ENCODE data around the gene PRR30. TPM values are rescaled to one million over a fixed set of nuclear protein-coding genes. Genes with fewer than 3 reads are reported as not detected.

Gene PRR30
- total RNA-seq, 1 donor = not detected

DNA sequence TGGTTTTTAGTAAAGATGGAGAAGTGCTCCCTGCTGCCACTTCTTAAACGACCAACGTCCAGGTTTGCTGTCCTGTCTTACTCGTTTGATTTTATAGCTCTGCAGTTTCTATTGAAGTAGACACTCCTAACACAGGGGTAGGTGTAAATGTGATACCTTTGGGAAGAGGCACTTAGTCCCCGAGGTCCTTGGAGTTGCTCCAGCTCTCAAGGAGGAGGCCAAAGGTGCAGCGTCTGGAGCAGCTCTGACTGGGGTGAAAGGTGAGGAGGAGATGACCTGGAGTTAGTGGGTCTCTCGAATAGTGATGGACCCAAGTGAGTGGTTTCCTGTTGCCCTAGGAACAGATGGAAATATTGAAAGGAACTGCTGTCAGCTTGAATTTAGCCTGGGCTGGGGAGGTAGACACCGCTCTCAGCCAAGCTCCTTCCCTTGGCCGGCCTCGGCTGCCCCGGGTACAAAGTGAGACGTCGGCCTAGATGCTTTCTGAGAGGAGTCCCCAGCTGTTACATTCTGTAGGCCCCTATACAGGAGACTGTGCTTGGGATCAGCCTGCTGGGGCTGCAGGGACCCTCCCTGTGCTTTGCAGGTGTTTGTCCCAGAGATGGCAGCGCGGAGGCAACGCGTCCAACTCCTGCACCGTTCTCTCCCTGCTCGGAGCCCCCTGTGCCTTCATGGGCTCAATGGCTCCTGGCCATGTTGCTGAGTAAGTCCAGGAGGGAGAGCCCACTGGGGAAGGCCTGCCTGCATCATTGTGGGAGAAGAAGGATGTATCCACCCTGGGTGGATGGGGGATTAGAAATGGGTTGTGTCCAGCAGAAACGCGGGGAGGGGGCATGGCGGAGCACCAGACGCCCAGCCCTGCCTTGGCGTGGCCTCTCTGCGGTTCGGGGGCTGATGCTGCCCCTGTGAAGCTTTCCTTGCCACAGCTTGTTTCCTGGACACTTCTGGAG is 47.2 kb downstream of the PRR30 start:
- TF ChIP-seq, protein P1, sequence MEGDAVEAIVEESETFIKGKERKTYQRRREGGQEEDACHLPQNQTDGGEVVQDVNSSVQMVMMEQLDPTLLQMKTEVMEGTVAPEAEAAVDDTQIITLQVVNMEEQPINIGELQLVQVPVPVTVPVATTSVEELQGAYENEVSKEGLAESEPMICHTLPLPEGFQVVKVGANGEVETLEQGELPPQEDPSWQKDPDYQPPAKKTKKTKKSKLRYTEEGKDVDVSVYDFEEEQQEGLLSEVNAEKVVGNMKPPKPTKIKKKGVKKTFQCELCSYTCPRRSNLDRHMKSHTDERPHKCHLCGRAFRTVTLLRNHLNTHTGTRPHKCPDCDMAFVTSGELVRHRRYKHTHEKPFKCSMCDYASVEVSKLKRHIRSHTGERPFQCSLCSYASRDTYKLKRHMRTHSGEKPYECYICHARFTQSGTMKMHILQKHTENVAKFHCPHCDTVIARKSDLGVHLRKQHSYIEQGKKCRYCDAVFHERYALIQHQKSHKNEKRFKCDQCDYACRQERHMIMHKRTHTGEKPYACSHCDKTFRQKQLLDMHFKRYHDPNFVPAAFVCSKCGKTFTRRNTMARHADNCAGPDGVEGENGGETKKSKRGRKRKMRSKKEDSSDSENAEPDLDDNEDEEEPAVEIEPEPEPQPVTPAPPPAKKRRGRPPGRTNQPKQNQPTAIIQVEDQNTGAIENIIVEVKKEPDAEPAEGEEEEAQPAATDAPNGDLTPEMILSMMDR (IDR thresholded peaks at IDR 0.05; ENCODE audit: insufficient read depth, low read length) = no peak
- H3K4me3 ChIP-seq (ENCODE audit: low read depth, low read length) = no peak overlapping the region
- DNase-seq (ENCODE audit: low read depth) = no peak

DNA sequence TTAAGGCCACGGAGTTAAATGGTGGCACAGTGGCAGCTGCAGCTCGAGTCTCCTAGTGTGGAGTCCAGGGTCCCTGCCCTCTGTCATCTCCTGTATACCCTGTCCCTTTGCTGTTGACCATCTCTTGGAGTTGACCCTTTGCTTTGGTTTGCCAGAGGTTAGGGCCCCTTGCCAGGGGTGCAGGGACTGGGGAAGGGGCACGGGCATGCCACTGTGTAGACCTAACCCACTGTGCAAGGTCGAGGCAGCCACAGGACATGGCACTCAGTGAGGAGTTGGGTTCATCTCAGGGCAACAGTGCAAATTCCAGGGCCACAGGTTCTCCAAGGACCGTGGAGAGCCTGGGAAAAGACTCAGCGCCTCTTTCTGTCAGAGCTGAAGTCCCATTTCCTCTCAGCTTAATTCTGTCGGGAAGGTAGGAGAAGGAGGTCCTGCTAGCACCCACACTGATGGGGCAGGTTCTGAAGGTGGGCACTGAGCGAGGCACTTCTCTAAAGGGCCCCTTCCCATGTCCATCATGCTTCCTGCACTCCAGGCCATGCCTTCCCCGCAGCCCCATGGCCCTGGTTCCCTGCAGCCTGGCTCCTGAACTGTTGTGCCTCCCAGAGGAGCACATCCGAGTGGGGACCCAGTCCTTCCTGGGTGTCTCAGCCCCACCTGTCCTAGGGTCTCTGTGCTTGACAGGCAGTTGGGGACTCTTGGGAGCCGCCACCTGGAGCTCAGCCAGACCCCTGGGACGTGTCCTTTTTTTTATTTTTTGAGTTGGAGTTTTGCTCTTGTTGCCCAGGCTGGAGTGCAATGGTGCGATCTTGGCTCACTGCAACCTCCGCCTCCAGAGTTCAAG is 49.9 kb downstream of the PRR30 start:
- H3K4me3 ChIP-seq (ENCODE audit: low read depth, low read length) = no peak overlapping the region
- DNase-seq (ENCODE audit: low read depth) = no peak
- TF ChIP-seq, protein P1 (IDR thresholded peaks at IDR 0.05; ENCODE audit: insufficient read depth, low read length) = no peak

DNA sequence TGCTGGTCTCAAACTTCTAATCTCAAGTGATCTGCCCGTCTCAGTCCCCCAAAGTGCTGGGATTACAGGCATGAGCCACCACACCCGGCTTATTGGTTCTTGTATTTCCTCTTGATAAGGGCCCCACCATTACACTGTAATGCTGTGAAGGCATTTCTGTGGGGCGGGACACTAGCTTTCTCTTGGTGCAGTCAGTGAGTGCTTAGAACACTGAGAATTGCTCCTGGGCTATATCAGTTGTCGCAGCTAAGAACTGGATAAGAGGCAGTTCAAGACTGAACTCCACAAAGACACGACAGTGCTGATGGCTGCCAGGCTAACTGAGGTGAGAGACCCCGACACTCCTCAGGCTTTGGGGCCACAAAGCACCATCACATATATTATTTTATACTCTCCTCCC is 50.6 kb downstream of the PRR30 start:
- DNase-seq (ENCODE audit: low read depth) = no peak
- TF ChIP-seq, protein P1 (IDR thresholded peaks at IDR 0.05; ENCODE audit: insufficient read depth, low read length) = no peak
- H3K4me3 ChIP-seq (ENCODE audit: low read depth, low read length) = no peak overlapping the region

DNA sequence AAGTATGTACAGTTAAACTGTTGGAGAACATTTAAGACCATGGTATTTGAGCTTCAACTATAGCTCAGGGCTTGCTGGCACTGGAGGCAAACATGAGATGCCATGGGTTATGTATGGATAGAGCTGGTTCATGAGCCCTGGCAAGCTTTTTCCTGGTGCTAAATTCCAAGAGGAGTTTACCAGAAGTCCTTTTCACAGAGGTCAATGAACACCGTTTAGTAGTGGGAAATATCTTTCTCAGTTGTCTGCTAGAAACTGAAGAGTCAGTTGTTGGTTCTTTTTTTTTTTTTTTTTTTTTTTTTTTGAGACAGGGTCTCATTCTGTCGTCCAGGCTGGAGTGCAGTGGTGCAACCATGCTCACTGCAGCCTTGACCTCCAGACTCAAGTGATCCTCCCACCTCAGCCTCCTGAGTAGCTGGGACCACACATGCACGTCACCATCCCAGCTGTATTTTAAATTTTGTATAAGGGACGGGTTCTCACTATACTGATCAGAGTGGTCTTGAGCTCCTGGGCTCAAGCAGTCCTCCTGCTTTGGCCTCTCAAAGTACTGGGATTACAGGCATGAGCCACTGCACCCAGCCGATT is 51.3 kb downstream of the PRR30 start:
- DNase-seq (ENCODE audit: low read depth) = no peak
- TF ChIP-seq, protein P1 (IDR thresholded peaks at IDR 0.05; ENCODE audit: insufficient read depth, low read length) = no peak
- no peak overlapping the region for H3K4me3 ChIP-seq (ENCODE audit: low read depth, low read length)

Other genes with a start within 250 kb of the PRR30 start
- gene MAPRE3, start 168.8 kb downstream of the PRR30 start, total RNA-seq (ENCODE audit: low replicate concordance) = 5.3 and 7.2 TPM in 2 replicates
- 10.3 and 71.6 TPM in 2 replicates for gene TMEM214, start 106.4 kb downstream of the PRR30 start, total RNA-seq (ENCODE audit: low replicate concordance)
- 17.5 and 25.3 TPM in 2 replicates for gene AGBL5, start 87.7 kb downstream of the PRR30 start, total RNA-seq (ENCODE audit: low replicate concordance)
- gene OST4, start 67.8 kb downstream of the PRR30 start, total RNA-seq (ENCODE audit: low replicate concordance) = 36.5 and 300 TPM in 2 replicates
- gene EMILIN1, start 60.8 kb downstream of the PRR30 start, total RNA-seq (ENCODE audit: low replicate concordance) = 81.3 and 153 TPM in 2 replicates
- 1.7 and 2.3 TPM in 2 replicates for gene KHK, start 52.6 kb downstream of the PRR30 start, total RNA-seq (ENCODE audit: low replicate concordance)
- gene CGREF1, start 20.3 kb downstream of the PRR30 start, total RNA-seq (ENCODE audit: low replicate concordance) = 4.7 and 9.3 TPM in 2 replicates
- gene ABHD1, start 15.6 kb downstream of the PRR30 start, total RNA-seq (ENCODE audit: low replicate concordance) = 0.09 TPM in 1 of 2 replicates, not detected in the other
- gene PREB, start 4.8 kb downstream of the PRR30 start, total RNA-seq (ENCODE audit: low replicate concordance) = 37.0 and 46.0 TPM in 2 replicates
- 2.3 TPM in 1 of 2 replicates, not detected in the other for gene TCF23, start 9.6 kb upstream of the PRR30 start, total RNA-seq (ENCODE audit: low replicate concordance)
- 135 and 216 TPM in 2 replicates for gene ATRAID, start 72.6 kb upstream of the PRR30 start, total RNA-seq (ENCODE audit: low replicate concordance)
- gene SLC5A6, start 72.9 kb upstream of the PRR30 start, total RNA-seq (ENCODE audit: low replicate concordance) = 12.9 and 20.0 TPM in 2 replicates
- gene CAD, start 78.0 kb upstream of the PRR30 start, total RNA-seq (ENCODE audit: low replicate concordance) = 28.9 and 35.5 TPM in 2 replicates
- gene SLC30A3, start 123.6 kb upstream of the PRR30 start, total RNA-seq (ENCODE audit: low replicate concordance) = 0.09 and 0.25 TPM in 2 replicates
- not detected in 2 replicates for gene DNAJC5G, start 136.0 kb upstream of the PRR30 start, total RNA-seq (ENCODE audit: low replicate concordance)
- gene TRIM54, start 143.0 kb upstream of the PRR30 start, total RNA-seq (ENCODE audit: low replicate concordance) = not detected in 2 replicates
- 0.27 and 1.1 TPM in 2 replicates for gene UCN, start 169.0 kb upstream of the PRR30 start, total RNA-seq (ENCODE audit: low replicate concordance)
- gene MPV17, start 183.7 kb upstream of the PRR30 start, total RNA-seq (ENCODE audit: low replicate concordance) = 37.7 and 92.8 TPM in 2 replicates
- 27.2 and 33.4 TPM in 2 replicates for gene GTF3C2, start 217.4 kb upstream of the PRR30 start, total RNA-seq (ENCODE audit: low replicate concordance)
- 28.5 and 29.7 TPM in 2 replicates for gene EIF2B4, start 230.9 kb upstream of the PRR30 start, total RNA-seq (ENCODE audit: low replicate concordance)
- 102 and 125 TPM in 2 replicates for gene SNX17, start 231.2 kb upstream of the PRR30 start, total RNA-seq (ENCODE audit: low replicate concordance)
- gene ZNF513, start 241.3 kb upstream of the PRR30 start, total RNA-seq (ENCODE audit: low replicate concordance) = 7.3 and 19.2 TPM in 2 replicates

Measured in fibroblast of the aortic adventitia (primary cell).